Endodermal cell (in vitro differentiated cells): Measurements from ENCODE around the gene PPFIA2. TPM values are rescaled to one million over a fixed set of nuclear protein-coding genes. Genes with fewer than 3 reads are reported as not detected.
"Not testable (repeated sequence)": the region's sequence is repeated elsewhere in the genome, so short reads cannot be mapped to it uniquely, and the experiment has no call there.

ENCODE experiments used
- DNase-seq: peaks from one replicate; pipeline ENCODE4 v3.0.0-alpha.2; 2017
- H3K27ac ChIP-seq: 2 replicates; pipeline ENCODE4 v1.5.1; 2013; ENCODE audit warnings: mild to moderate bottlenecking, low read depth, low read length, moderate library complexity
- H3K27me3 ChIP-seq: 2 replicates; pipeline ENCODE4 v1.6.1; 2013; ENCODE audit warnings: mild to moderate bottlenecking, low read length, moderate library complexity; ENCODE audit not compliant: insufficient read depth, control insufficient read depth, poor library complexity, severe bottlenecking
- H3K36me3 ChIP-seq: 2 replicates; pipeline ENCODE4 v1.7.0; 2013; ENCODE audit warnings: mild to moderate bottlenecking, low read length, moderate library complexity; ENCODE audit not compliant: control insufficient read depth, insufficient read depth
- H3K4me1 ChIP-seq: one replicate; pipeline ENCODE4 v1.7.0; 2013; ENCODE audit warnings: low read length; ENCODE audit not compliant: control insufficient read depth, insufficient read depth
- H3K4me3 ChIP-seq: 2 replicates; pipeline ENCODE4 v1.5.1; 2013; ENCODE audit warnings: mild to moderate bottlenecking, low read length, moderate library complexity
- H3K9ac ChIP-seq: 2 replicates; pipeline ENCODE4 v1.6.1; 2013; ENCODE audit warnings: mild to moderate bottlenecking, low read length, moderate library complexity; ENCODE audit not compliant: poor library complexity, severe bottlenecking; ENCODE audit errors: extremely low read depth
- H3K9me3 ChIP-seq: 2 replicates; pipeline ENCODE4 v1.6.1; 2013; ENCODE audit warnings: mild to moderate bottlenecking, low read length, moderate library complexity; ENCODE audit not compliant: control insufficient read depth
- H3K27ac Mint-ChIP-seq: 2 replicates; pipeline ENCODE4 v1.8.0; 2020; ENCODE audit warnings: mixed read lengths
- H3K27me3 Mint-ChIP-seq: 2 replicates; pipeline ENCODE4 v1.8.0; 2021; ENCODE audit warnings: mild to moderate bottlenecking, mixed read lengths; ENCODE audit not compliant: insufficient read depth
- H3K36me3 Mint-ChIP-seq: 2 replicates; pipeline ENCODE4 v1.8.0; 2020; ENCODE audit warnings: low read depth, mixed read lengths
- H3K4me1 Mint-ChIP-seq: 2 replicates; pipeline ENCODE4 v1.8.0; 2020; ENCODE audit warnings: mixed read lengths
- H3K4me3 Mint-ChIP-seq: 2 replicates; pipeline ENCODE4 v1.8.0; 2020; ENCODE audit warnings: mild to moderate bottlenecking, moderate library complexity, mixed read lengths
- H3K9me3 Mint-ChIP-seq: 2 replicates; pipeline ENCODE4 v1.8.0; 2020; ENCODE audit warnings: mild to moderate bottlenecking, mixed read lengths
- CTCF ChIP-seq: fragments of 200-600 bp; sonication (generic); conservative IDR thresholded peaks from 2 replicates; pipeline ENCODE4 v1.5.0; 2021; ENCODE audit warnings: antibody characterized with exemption, mild to moderate bottlenecking
- WGBS, 2 experiments: methylation state at CpG; one replicate each; pipeline versions ENCODE4 v1.1.5 to v1.1.7; 2013; ENCODE audit warnings: missing lambda C conversion rate in 2 of 2, mixed read lengths in 1 of 2; ENCODE audit not compliant: insufficient coverage in 1 of 2, insufficient read length in 1 of 2; 5-methylcytosine and 5-hydroxymethylcytosine counted together
- total RNA-seq, 2 donors: library from RNA; stranded (reverse); fragmentation: NEBNext Ultra II Directional in 1 of 2; extraction: Animal tissue kit (Norgen Biotek cat#: 25700) in 1 of 2; gene quantifications; 2 replicates in 1 of 2; 3 replicates in 1 of 2; pipeline ENCODE4 v1.2.1, GENCODE V29; 2021

Gene PPFIA2
- total RNA-seq, 2 donors from 2014 or later, result 1.2 TPM; not detected in 1

DNA sequence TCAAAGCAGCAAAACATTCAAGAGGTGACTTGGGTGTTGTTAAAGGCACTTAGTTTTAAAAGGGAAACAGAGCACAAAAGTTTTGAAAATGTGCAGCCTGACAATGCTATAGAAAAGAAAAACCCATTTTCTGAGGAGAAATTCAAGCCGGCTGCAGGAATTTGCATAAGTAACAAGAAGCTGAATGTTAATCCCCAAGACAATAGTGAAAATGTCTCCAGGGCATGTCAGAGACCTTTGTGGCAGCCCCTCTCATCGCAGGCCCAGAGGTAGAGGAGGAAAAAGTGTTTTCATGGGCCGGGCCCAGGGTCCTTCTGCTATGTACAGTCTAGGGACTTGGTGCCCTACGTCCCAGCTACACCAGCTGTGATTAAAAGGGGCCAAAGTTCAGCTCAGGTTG lies 167.9 kb downstream of the PPFIA2 start:
- Histone ChIP-seq H3K4me3 (no peak overlapping the region), H3K27me3 (no peaks in the 10 kb centered on the region), H3K4me1 (no peaks in the 10 kb centered on the region), H3K36me3 (no peaks in the 10 kb centered on the region), H3K9me3 (no peaks in the 10 kb centered on the region), H3K9ac (no peak overlapping the region), H3K27ac (no peak overlapping the region)
- no peak overlapping the region for H3K27ac Mint-ChIP-seq
- no peak for TF ChIP-seq CTCF
- H3K4me1 Mint-ChIP-seq, result no peaks in the 10 kb centered on the region
- peaks cover 2% of the 10 kb centered on the region for H3K36me3 Mint-ChIP-seq
- peaks cover 13% of the 10 kb centered on the region for H3K9me3 Mint-ChIP-seq
- no peak overlapping the region for H3K4me3 Mint-ChIP-seq
- H3K27me3 Mint-ChIP-seq, result no peaks in the 10 kb centered on the region
- WGBS, 2 experiments, result 88% methylated on average over 2 to 4 of the region's 4 CpGs
- no peak for DNase-seq

GRCh38 chr12:81590703-81591102 lies 168.4 kb downstream of the PPFIA2 start:
- H3K4me3 Mint-ChIP-seq, H3K27ac Mint-ChIP-seq: not testable (repeated sequence)
- 81 to 86% methylated on average over 1 to 2 of the region's 2 CpGs for WGBS, 2 experiments

GRCh38 chr12:81588235-81589008 lies 170.7 kb downstream of the PPFIA2 start:
- H3K9ac ChIP-seq, result no peak overlapping the region
- 86% methylated on average over 1 of the region's 1 CpG; no CpG with 5 or more reads in 1 of the 2 experiments for WGBS, 2 experiments
- peaks cover 13% of the 10 kb centered on the region for H3K9me3 Mint-ChIP-seq

More at GRCh38 chr12:81590703-81591102, 168.4 kb downstream of the PPFIA2 start:
- H3K4me1 Mint-ChIP-seq, H3K27ac ChIP-seq, H3K9me3 ChIP-seq, H3K27me3 Mint-ChIP-seq, H3K36me3 Mint-ChIP-seq, H3K27me3 ChIP-seq, H3K4me1 ChIP-seq, DNase-seq, H3K4me3 ChIP-seq, H3K9ac ChIP-seq, H3K36me3 ChIP-seq: not testable (repeated sequence)
- peaks cover 13% of the 10 kb centered on the region for H3K9me3 Mint-ChIP-seq

More at GRCh38 chr12:81588235-81589008, 170.7 kb downstream of the PPFIA2 start:
- Mint-ChIP-seq H3K27ac (no peak overlapping the region), H3K4me1 (no peaks in the 10 kb centered on the region), H3K36me3 (peaks cover 2% of the 10 kb centered on the region), H3K4me3 (no peak overlapping the region), H3K27me3 (no peaks in the 10 kb centered on the region)
- no peaks in the 10 kb centered on the region for H3K9me3 ChIP-seq
- DNase-seq, result no peak
- H3K27ac ChIP-seq, result no peak overlapping the region
- no peaks in the 10 kb centered on the region for H3K4me1 ChIP-seq
- no peak for TF ChIP-seq CTCF
- H3K27me3 ChIP-seq, result no peaks in the 10 kb centered on the region
- H3K36me3 ChIP-seq, result no peaks in the 10 kb centered on the region
- H3K4me3 ChIP-seq, result no peak overlapping the region
